Measurements from ENCODE around the gene LRBA.

LRBA gene

DNA sequence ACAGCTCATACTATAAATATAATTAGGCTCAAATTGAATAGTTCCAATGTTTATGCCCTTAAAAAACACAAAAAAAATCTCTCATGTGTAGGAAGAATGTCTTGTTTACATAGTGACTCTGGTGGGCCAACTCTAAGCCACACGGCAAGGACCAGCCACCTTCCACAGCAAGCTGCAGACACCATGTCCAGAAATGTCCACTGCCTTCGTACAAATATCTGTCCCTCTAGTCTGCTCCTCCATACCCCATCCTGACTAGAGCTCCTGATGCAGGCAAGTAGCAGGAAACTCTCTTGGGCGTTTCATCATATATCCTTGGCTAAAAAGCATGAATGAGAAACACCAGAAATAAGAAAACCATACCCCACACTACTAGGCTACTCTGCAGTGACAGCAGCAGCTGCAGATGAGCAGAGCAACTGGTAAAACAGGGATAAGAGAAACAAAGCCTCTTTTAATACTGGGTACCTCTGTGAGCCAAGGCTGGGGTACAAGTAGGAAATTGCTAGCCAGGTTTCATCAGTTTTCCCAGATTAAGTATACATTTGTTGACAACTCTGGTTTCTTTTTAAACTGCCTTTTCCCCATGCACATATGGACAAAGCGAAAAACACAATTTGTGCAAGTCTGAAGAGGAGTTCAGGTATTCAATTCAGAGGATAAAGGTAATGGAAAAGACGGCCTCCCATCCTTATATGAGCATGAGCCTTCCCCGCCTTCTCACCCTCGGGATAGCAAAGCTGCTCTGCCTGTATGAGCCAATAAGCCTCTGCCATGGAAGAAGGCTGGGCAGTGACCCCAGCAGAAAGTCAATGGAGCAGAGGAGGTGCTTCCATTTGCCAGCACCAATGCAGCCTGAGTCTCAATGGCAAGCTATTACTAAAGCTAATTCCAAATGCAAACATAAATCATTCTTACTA is 691.4 kb downstream of the LRBA start:
- H3K27me3 ChIP-seq (ENCODE audit: control insufficient read depth, insufficient read depth, low read length) = no peaks in the 10 kb centered on the region
- H3K4me3 ChIP-seq (ENCODE audit: low read length) = no peak overlapping the region
- H3K36me3 ChIP-seq (ENCODE audit: control insufficient read depth, insufficient read depth, low read length) = no peaks in the 10 kb centered on the region
- no CpG with 5 or more reads among the region's 7 CpGs for WGBS (ENCODE audit: insufficient coverage, insufficient read length)
- H3K27ac ChIP-seq (ENCODE audit: low read length) = no peak overlapping the region
- no peaks in the 10 kb centered on the region for H3K9me3 ChIP-seq (ENCODE audit: control insufficient read depth, insufficient read depth, low read length)
- no peak for DNase-seq (ENCODE audit: low read depth, low spot score)
- H3K4me1 ChIP-seq (ENCODE audit: control insufficient read depth, insufficient read depth, low read length) = no peaks in the 10 kb centered on the region

DNA sequence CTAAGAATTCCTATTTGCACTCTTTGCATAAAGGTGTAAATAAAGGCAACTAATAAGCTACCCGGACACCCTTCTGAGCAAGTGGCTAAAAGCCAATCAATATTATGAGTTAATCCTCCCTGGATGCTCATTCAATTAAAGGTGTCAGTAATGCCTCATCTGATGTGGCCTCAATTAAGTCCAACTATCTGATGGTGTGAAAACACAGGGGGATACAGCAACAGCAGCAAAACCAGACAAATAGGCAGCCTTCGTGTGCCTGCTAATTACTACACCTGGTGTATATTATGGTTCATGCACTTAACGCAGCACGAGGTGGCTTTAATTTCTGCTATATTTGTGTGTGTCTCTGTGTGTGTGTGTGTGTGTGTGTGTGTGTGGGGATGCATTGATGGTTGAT is 692.4 kb downstream of the LRBA start:
- Histone ChIP-seq H3K9me3 (ENCODE audit: control insufficient read depth, insufficient read depth, low read length) (no peaks in the 10 kb centered on the region), H3K4me1 (ENCODE audit: control insufficient read depth, insufficient read depth, low read length) (no peaks in the 10 kb centered on the region), H3K4me3 (ENCODE audit: low read length) (no peak overlapping the region), H3K36me3 (ENCODE audit: control insufficient read depth, insufficient read depth, low read length) (no peaks in the 10 kb centered on the region), H3K27ac (ENCODE audit: low read length) (no peak overlapping the region), H3K27me3 (ENCODE audit: control insufficient read depth, insufficient read depth, low read length) (no peaks in the 10 kb centered on the region)
- no CpG with 5 or more reads among the region's 4 CpGs for WGBS (ENCODE audit: insufficient coverage, insufficient read length)
- DNase-seq (ENCODE audit: low read depth, low spot score) = no peak

DNA sequence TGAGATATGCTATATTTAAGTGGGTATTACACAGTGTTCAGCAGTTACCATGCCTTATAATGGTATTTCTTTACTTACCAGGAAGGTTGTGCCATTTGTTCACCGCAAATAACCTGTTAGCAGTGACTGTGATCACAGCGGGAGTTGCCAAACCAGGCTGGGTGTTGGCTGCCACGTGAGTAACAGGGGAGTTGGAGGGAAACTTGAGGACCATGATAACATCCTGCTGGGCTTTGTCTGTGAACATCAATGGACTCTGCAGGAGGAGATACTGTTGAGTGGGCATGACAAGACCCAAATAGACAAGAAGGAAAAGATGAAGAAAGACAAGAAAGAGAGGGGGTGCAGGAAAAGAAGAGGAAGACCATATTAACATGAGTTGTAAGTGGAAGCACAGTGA is 694.0 kb downstream of the LRBA start:
- Histone ChIP-seq H3K9me3 (ENCODE audit: control insufficient read depth, insufficient read depth, low read length) (no peaks in the 10 kb centered on the region), H3K27ac (ENCODE audit: low read length) (no peak overlapping the region), H3K4me1 (ENCODE audit: control insufficient read depth, insufficient read depth, low read length) (no peaks in the 10 kb centered on the region), H3K36me3 (ENCODE audit: control insufficient read depth, insufficient read depth, low read length) (no peaks in the 10 kb centered on the region), H3K4me3 (ENCODE audit: low read length) (no peak overlapping the region), H3K27me3 (ENCODE audit: control insufficient read depth, insufficient read depth, low read length) (no peaks in the 10 kb centered on the region)
- no CpG with 5 or more reads among the region's 3 CpGs for WGBS (ENCODE audit: insufficient coverage, insufficient read length)
- DNase-seq (ENCODE audit: low read depth, low spot score) = no peak

DNA sequence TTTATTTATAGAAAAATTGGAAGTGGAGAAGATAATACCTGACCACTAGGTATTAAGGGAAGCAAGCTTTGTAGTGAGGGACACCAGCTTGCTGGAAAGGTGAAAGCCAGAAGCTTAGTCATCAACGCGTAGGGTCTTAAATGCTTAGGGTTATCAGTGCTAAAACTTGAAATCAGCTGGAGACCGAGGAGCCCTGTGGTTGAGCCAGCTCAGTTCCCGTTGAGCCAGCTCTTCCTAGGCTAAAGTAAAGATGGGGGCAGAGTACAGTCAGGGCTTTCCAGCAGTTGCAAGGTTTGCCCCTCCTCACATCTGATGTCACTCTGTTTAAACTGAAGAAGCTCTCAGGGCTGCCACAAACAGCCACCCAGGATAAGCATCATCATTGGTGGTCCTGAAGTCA is 696.1 kb downstream of the LRBA start:
- Histone ChIP-seq H3K36me3 (ENCODE audit: control insufficient read depth, insufficient read depth, low read length) (no peaks in the 10 kb centered on the region), H3K4me3 (ENCODE audit: low read length) (no peak overlapping the region), H3K27me3 (ENCODE audit: control insufficient read depth, insufficient read depth, low read length) (no peaks in the 10 kb centered on the region), H3K9me3 (ENCODE audit: control insufficient read depth, insufficient read depth, low read length) (no peaks in the 10 kb centered on the region), H3K4me1 (ENCODE audit: control insufficient read depth, insufficient read depth, low read length) (peaks cover 2% of the 10 kb centered on the region; the same call in 1 of the 2 replicates), H3K27ac (ENCODE audit: low read length) (no peak overlapping the region)
- no peak for DNase-seq (ENCODE audit: low read depth, low spot score)
- no CpG with 5 or more reads among the region's 4 CpGs for WGBS (ENCODE audit: insufficient coverage, insufficient read length)

- no peak overlapping the region for H3K27ac ChIP-seq (ENCODE audit: low read length)
- no peak for DNase-seq (ENCODE audit: low read depth, low spot score)
- H3K36me3 ChIP-seq (ENCODE audit: control insufficient read depth, insufficient read depth, low read length) = no peaks in the 10 kb centered on the region
- no CpG with 5 or more reads among the region's 2 CpGs for WGBS (ENCODE audit: insufficient coverage, insufficient read length)
- H3K9me3 ChIP-seq (ENCODE audit: control insufficient read depth, insufficient read depth, low read length) = no peaks in the 10 kb centered on the region
- no peak overlapping the region for H3K4me3 ChIP-seq (ENCODE audit: low read length)
- no peaks in the 10 kb centered on the region for H3K27me3 ChIP-seq (ENCODE audit: control insufficient read depth, insufficient read depth, low read length)
- H3K4me1 ChIP-seq (ENCODE audit: control insufficient read depth, insufficient read depth, low read length) = peaks cover 2% of the 10 kb centered on the region; the same call in 1 of the 2 replicates
Measured at GRCh38 chr4:150318527-150318926, 696.6 kb downstream of the LRBA start.

- DNase-seq (ENCODE audit: low read depth, low spot score) = no peak
- Histone ChIP-seq H3K36me3 (ENCODE audit: control insufficient read depth, insufficient read depth, low read length) (no peaks in the 10 kb centered on the region), H3K27ac (ENCODE audit: low read length) (no peak overlapping the region), H3K4me1 (ENCODE audit: control insufficient read depth, insufficient read depth, low read length) (peaks cover 2% of the 10 kb centered on the region; the same call in 1 of the 2 replicates), H3K27me3 (ENCODE audit: control insufficient read depth, insufficient read depth, low read length) (no peaks in the 10 kb centered on the region), H3K4me3 (ENCODE audit: low read length) (no peak overlapping the region), H3K9me3 (ENCODE audit: control insufficient read depth, insufficient read depth, low read length) (no peaks in the 10 kb centered on the region)
- no CpG with 5 or more reads among the region's 6 CpGs for WGBS (ENCODE audit: insufficient coverage, insufficient read length)
Measured at GRCh38 chr4:150316332-150317205, 698.5 kb downstream of the LRBA start.

DNA sequence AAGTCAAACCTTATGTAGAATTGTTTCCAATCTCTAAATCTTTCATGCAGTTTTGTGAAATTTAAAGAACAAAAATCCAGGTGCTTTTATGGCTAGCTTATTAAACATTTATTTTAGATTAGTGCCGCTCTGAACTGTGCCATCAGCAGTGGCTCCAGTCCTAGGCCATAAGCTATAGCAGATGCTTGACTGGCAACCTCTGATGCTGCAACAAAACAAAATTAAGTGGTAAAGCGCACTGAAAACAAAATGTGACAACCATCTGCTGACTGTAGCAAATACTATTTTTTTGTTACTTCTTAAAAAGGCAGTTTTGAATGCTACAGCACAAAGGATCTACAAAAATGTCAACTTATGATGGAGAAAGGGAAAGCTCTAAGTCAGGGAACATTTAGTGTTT is 699.4 kb downstream of the LRBA start:
- Histone ChIP-seq H3K36me3 (ENCODE audit: control insufficient read depth, insufficient read depth, low read length) (no peaks in the 10 kb centered on the region), H3K4me1 (ENCODE audit: control insufficient read depth, insufficient read depth, low read length) (peaks cover 2% of the 10 kb centered on the region; the same call in 1 of the 2 replicates), H3K27me3 (ENCODE audit: control insufficient read depth, insufficient read depth, low read length) (no peaks in the 10 kb centered on the region), H3K27ac (ENCODE audit: low read length) (no peak overlapping the region), H3K4me3 (ENCODE audit: low read length) (no peak overlapping the region), H3K9me3 (ENCODE audit: control insufficient read depth, insufficient read depth, low read length) (no peaks in the 10 kb centered on the region)
- WGBS (ENCODE audit: insufficient coverage, insufficient read length) = no CpG with 5 or more reads among the region's 2 CpGs
- no peak for DNase-seq (ENCODE audit: low read depth, low spot score)

GRCh38 chr4:150315175-150315574 is 699.9 kb downstream of the LRBA start:
- Histone ChIP-seq H3K27me3 (ENCODE audit: control insufficient read depth, insufficient read depth, low read length) (no peaks in the 10 kb centered on the region), H3K27ac (ENCODE audit: low read length) (no peak overlapping the region), H3K4me1 (ENCODE audit: control insufficient read depth, insufficient read depth, low read length) (peaks cover 2% of the 10 kb centered on the region; the same call in 1 of the 2 replicates), H3K9me3 (ENCODE audit: control insufficient read depth, insufficient read depth, low read length) (no peaks in the 10 kb centered on the region), H3K36me3 (ENCODE audit: control insufficient read depth, insufficient read depth, low read length) (no peaks in the 10 kb centered on the region), H3K4me3 (ENCODE audit: low read length) (no peak overlapping the region)
- DNase-seq (ENCODE audit: low read depth, low spot score) = no peak
- WGBS (ENCODE audit: insufficient coverage, insufficient read length) = no CpG with 5 or more reads among the region's 8 CpGs

GRCh38 chr4:150314031-150314430 is 701.1 kb downstream of the LRBA start:
- Histone ChIP-seq H3K4me1 (ENCODE audit: control insufficient read depth, insufficient read depth, low read length) (peaks cover 2% of the 10 kb centered on the region; the same call in 1 of the 2 replicates), H3K36me3 (ENCODE audit: control insufficient read depth, insufficient read depth, low read length) (no peaks in the 10 kb centered on the region), H3K9me3 (ENCODE audit: control insufficient read depth, insufficient read depth, low read length) (no peaks in the 10 kb centered on the region), H3K27ac (ENCODE audit: low read length) (no peak overlapping the region), H3K27me3 (ENCODE audit: control insufficient read depth, insufficient read depth, low read length) (no peaks in the 10 kb centered on the region), H3K4me3 (ENCODE audit: low read length) (no peak overlapping the region)
- no CpG with 5 or more reads among the region's 1 CpG for WGBS (ENCODE audit: insufficient coverage, insufficient read length)
- DNase-seq (ENCODE audit: low read depth, low spot score) = no peak

- no peak overlapping the region for H3K27ac ChIP-seq (ENCODE audit: low read length)
- H3K36me3 ChIP-seq (ENCODE audit: control insufficient read depth, insufficient read depth, low read length) = no peaks in the 10 kb centered on the region
Measured at GRCh38 chr4:150310159-150310895, 704.8 kb downstream of the LRBA start.

More at GRCh38 chr4:150310159-150310895, 704.8 kb downstream of the LRBA start:
- no peak overlapping the region for H3K4me3 ChIP-seq (ENCODE audit: low read length)
- no peaks in the 10 kb centered on the region for H3K9me3 ChIP-seq (ENCODE audit: control insufficient read depth, insufficient read depth, low read length)
- peaks cover 2% of the 10 kb centered on the region; the same call in 1 of the 2 replicates for H3K4me1 ChIP-seq (ENCODE audit: control insufficient read depth, insufficient read depth, low read length)
- H3K27me3 ChIP-seq (ENCODE audit: control insufficient read depth, insufficient read depth, low read length) = no peaks in the 10 kb centered on the region
- DNase-seq (ENCODE audit: low read depth, low spot score) = no peak
- no CpG with 5 or more reads among the region's 4 CpGs for WGBS (ENCODE audit: insufficient coverage, insufficient read length)
